ENCODE data around the gene PINK1. TPM values are rescaled to one million over a fixed set of nuclear protein-coding genes. Genes with fewer than 3 reads are reported as not detected.
A peak's percentile ranks its signal among the peaks of the same experiment; 100 is the strongest.

The PINK1 gene
- total and polyA plus RNA-seq, 2 of the 13 experiments (the other 11 are each of a cell fraction or from before 2014, with no cell fraction given): 15.3 to 16.1 TPM

DNA sequence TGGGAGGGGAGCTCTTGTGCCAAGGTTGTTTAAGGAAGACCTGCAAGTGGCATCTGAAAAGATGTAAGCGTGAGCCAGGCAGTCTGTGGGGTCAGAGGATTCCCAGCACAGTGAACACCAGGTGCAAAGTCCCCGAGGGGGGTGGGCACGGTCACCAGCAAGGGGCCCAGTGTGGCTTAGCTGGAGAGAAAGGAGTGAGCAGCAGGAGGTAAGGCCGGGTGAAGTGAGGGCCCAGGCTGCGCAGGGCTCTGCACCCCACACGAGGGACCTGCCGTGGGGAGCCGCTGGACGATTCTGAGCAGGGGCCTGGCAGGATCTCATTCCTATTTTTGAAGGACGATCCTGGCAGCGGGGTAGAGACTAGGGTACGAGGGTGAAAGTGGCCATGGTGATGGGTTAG lies 23.8 kb downstream of the PINK1 start:
- Histone ChIP-seq H3K27me3 (ENCODE audit: control insufficient read depth in 1 of 2, insufficient read depth in 2 of 2, low read length in 2 of 2) (no peaks in the 10 kb centered on the region; a peak in 1 of 5 replicates), H3K79me2 (ENCODE audit: insufficient read depth, low read length) (peaks cover 48% of the 10 kb centered on the region), H2AFZ (ENCODE audit: low read length) (no peak overlapping the region), H3K36me3 (replicated peaks in 1 of 2; ENCODE audit: control insufficient read depth in 1 of 2, insufficient read depth in 2 of 2, low read length in 2 of 2) (peaks cover 41 to 67% of the 10 kb centered on the region in 2 experiments), H3K9me3 (ENCODE audit: low read length) (no peaks in the 10 kb centered on the region), H3K4me1 (ENCODE audit: insufficient read depth, low read length) (peaks cover 40% of the 10 kb centered on the region), H3K9ac (ENCODE audit: insufficient read depth, low read depth, low read length) (no peak overlapping the region), H3K4me3 (replicated peaks in 1 of 3; ENCODE audit: insufficient read depth in 1 of 3, low read depth in 2 of 3, low read length in 3 of 3) (no peak overlapping the region), H4K20me1 (ENCODE audit: insufficient read depth, low read length) (no peaks in the 10 kb centered on the region), H3K27ac (ENCODE audit: extremely low read length, insufficient read depth, low read length) (peak overlapping the region; percentile 2), H3K4me2 (ENCODE audit: low read depth, low read length) (no peak overlapping the region; the same call in 1 of the 2 replicates)
- FAIRE-seq (no peak), DNase-seq (ENCODE audit: low spot score) (no peak), ATAC-seq (no peak)
- POLR2A ChIA-PET: no interaction called here
- in situ Hi-C loops (cut with HindIII; ENCODE audit: extremely low pct_ligation_motif_present, low pct_unique_long_range_greater_than_20kb) (no loop called here), intact Hi-C loops (cut with micrococcal nuclease; ENCODE audit: unreplicated experiment) (no loop called here)
- WGBS (ENCODE audit: low lambda C conversion rate): 87% methylated on average over 12 of the region's 12 CpGs
- CTCF ChIA-PET (ENCODE audit: low intra/inter-chr PET ratio, low total read pairs): no interaction called here
- peak; percentile 28; the same call in 1 of the 2 replicates for TF ChIP-seq HNF4G (IDR thresholded peaks at IDR 0.05; ENCODE audit: borderline replicate concordance, low read depth, low read length)
- no peak for TF ChIP-seq HNF4G (CRISPR knock-in tag; IDR thresholded peaks at IDR 0.05; ENCODE audit: borderline replicate concordance, low read depth)
- no peak for TF ChIP-seq NRL (CRISPR knock-in tag; IDR thresholded peaks at IDR 0.05; ENCODE audit: borderline replicate concordance)
- peak; percentile 35 for TF ChIP-seq AGO2 (optimal IDR thresholded peaks at IDR 0.05; ENCODE audit: low read depth, low read length)
- no peak for TF ChIP-seq ZNF691 (CRISPR knock-in tag; IDR thresholded peaks at IDR 0.05; ENCODE audit: borderline replicate concordance, low read depth)
- peak; percentile 46; the same call in 1 of the 2 replicates for TF ChIP-seq HNF4A (CRISPR knock-in tag; IDR thresholded peaks at IDR 0.05)
- TF ChIP-seq, protein P1, sequence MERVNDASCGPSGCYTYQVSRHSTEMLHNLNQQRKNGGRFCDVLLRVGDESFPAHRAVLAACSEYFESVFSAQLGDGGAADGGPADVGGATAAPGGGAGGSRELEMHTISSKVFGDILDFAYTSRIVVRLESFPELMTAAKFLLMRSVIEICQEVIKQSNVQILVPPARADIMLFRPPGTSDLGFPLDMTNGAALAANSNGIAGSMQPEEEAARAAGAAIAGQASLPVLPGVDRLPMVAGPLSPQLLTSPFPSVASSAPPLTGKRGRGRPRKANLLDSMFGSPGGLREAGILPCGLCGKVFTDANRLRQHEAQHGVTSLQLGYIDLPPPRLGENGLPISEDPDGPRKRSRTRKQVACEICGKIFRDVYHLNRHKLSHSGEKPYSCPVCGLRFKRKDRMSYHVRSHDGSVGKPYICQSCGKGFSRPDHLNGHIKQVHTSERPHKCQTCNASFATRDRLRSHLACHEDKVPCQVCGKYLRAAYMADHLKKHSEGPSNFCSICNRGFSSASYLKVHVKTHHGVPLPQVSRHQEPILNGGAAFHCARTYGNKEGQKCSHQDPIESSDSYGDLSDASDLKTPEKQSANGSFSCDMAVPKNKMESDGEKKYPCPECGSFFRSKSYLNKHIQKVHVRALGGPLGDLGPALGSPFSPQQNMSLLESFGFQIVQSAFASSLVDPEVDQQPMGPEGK (CRISPR knock-in tag; IDR thresholded peaks at IDR 0.05): 0 out of 2 replicates have a peak, but pooled peaks have one; percentile 25
- no peak for TF ChIP-seq MYNN (CRISPR knock-in tag; IDR thresholded peaks at IDR 0.05; ENCODE audit: low read depth)
- TF ChIP-seq SNAPC2 (CRISPR knock-in tag; IDR thresholded peaks at IDR 0.05): no peak
- BruUV-seq (replicated peaks): no TSS peak

All from HepG2 (cell line).